CD14-positive monocyte (primary cell): Measurements from ENCODE around the gene TNFRSF4. TPM values are rescaled to one million over a fixed set of nuclear protein-coding genes. Genes with fewer than 3 reads are reported as not detected.

Experiments used
- DNase-seq, 3 donors: peaks; one replicate each; pipeline ENCODE4 v3.0.0-alpha.2; 2011 to 2022
- H2AFZ ChIP-seq: 2 replicates; pipeline ENCODE4 v1.6.0; 2012; ENCODE audit warnings: mild to moderate bottlenecking, low read depth, low read length, inconsistent platforms; ENCODE audit not compliant: insufficient read depth, poor library complexity, severe bottlenecking
- H3K27ac ChIP-seq, 2 donors: 1 replicate in 1 of 2; 2 replicates in 1 of 2; pipeline ENCODE4 v1.5.1; 2012 to 2013; ENCODE audit warnings: low read length in 2 of 2, control low read depth in 1 of 2, inconsistent platforms in 1 of 2, low read depth in 1 of 2, mild to moderate bottlenecking in 1 of 2
- H3K27me3 ChIP-seq, 2 donors: one replicate each; pipeline versions ENCODE4 v1.6.0 to v1.6.1; 2011 to 2013; ENCODE audit warnings: low read length in 2 of 2; ENCODE audit not compliant: control insufficient read depth in 2 of 2, insufficient read depth in 2 of 2
- H3K36me3 ChIP-seq, 2 donors: replicated peaks in 1 of 2; 1 replicate in 1 of 2; 2 replicates in 1 of 2; pipeline versions ENCODE4 v1.5.1 to v1.6.1; 2012 to 2013; ENCODE audit warnings: low read length in 2 of 2, control low read depth in 1 of 2, inconsistent platforms in 1 of 2, mild to moderate bottlenecking in 1 of 2; ENCODE audit not compliant: insufficient read depth in 2 of 2, control insufficient read depth in 1 of 2
- H3K4me1 ChIP-seq, 2 donors: 1 replicate in 1 of 2; 2 replicates in 1 of 2; pipeline versions ENCODE4 v1.5.1 to v1.6.1; 2012 to 2013; ENCODE audit warnings: low read length in 2 of 2, control low read depth in 1 of 2, inconsistent platforms in 1 of 2, mild to moderate bottlenecking in 1 of 2, moderate library complexity in 1 of 2; ENCODE audit not compliant: insufficient read depth in 2 of 2, control insufficient read depth in 1 of 2
- H3K4me2 ChIP-seq: replicated peaks from 2 replicates; pipeline ENCODE3; 2012; ENCODE audit warnings: low read length, moderate library complexity, mild to moderate bottlenecking; ENCODE audit not compliant: poor library complexity, severe bottlenecking; ENCODE audit errors: extremely low read depth
- H3K4me3 ChIP-seq, 3 experiments: fragments of 200-600 bp in 1 of 3; sonication (generic) in 1 of 3; replicated peaks in 1 of 3; 1 replicate in 2 of 3; 2 replicates in 1 of 3; pipeline ENCODE4 v1.5.1; 2011 to 2013; ENCODE audit warnings: low read length in 3 of 3, mild to moderate bottlenecking in 3 of 3, control low read depth in 2 of 3, low read depth in 2 of 3, inconsistent platforms in 1 of 3, moderate library complexity in 1 of 3
- H3K79me2 ChIP-seq: 2 replicates; pipeline ENCODE4 v1.6.0; 2012; ENCODE audit warnings: mild to moderate bottlenecking, control low read depth, inconsistent platforms, low read length, moderate library complexity; ENCODE audit not compliant: insufficient read depth
- H3K9ac ChIP-seq: 2 replicates; pipeline ENCODE4 v1.6.0; 2017; ENCODE audit warnings: low read length, mild to moderate bottlenecking; ENCODE audit not compliant: insufficient read depth, poor library complexity, severe bottlenecking
- H3K9me3 ChIP-seq, 2 donors: replicated peaks in 1 of 2; 1 replicate in 1 of 2; 2 replicates in 1 of 2; pipeline versions ENCODE4 v1.5.1 to v1.6.1; 2012 to 2013; ENCODE audit warnings: low read length in 2 of 2, control low read depth in 1 of 2; ENCODE audit not compliant: control insufficient read depth in 1 of 2, insufficient read depth in 1 of 2
- H4K20me1 ChIP-seq: 2 replicates; pipeline ENCODE4 v1.6.0; 2012; ENCODE audit warnings: mild to moderate bottlenecking, low read length, control low read depth, moderate library complexity; ENCODE audit not compliant: insufficient read depth
- H3K27ac Mint-ChIP-seq, 7 donors: one replicate each; pipeline ENCODE4 v1.8.0; 2020; ENCODE audit warnings: mild to moderate bottlenecking in 7 of 7, mixed read lengths in 7 of 7, moderate library complexity in 6 of 7, inconsistent platforms in 2 of 7
- H3K27me3 Mint-ChIP-seq, 3 donors: one replicate each; pipeline ENCODE4 v1.8.0; 2021 to 2022; ENCODE audit warnings: low read depth in 3 of 3, mild to moderate bottlenecking in 3 of 3, mixed read lengths in 3 of 3, moderate library complexity in 3 of 3, inconsistent platforms in 1 of 3
- H3K36me3 Mint-ChIP-seq, 2 donors: one replicate each; pipeline ENCODE4 v1.8.0; 2020; ENCODE audit warnings: mixed read lengths in 2 of 2, inconsistent platforms in 1 of 2, mild to moderate bottlenecking in 1 of 2
- H3K4me1 Mint-ChIP-seq: one replicate; pipeline ENCODE4 v1.8.0; 2020; ENCODE audit warnings: mild to moderate bottlenecking, mixed read lengths
- H3K4me3 Mint-ChIP-seq, 2 donors: one replicate each; pipeline ENCODE4 v1.8.0; 2020; ENCODE audit warnings: mild to moderate bottlenecking in 2 of 2, mixed read lengths in 2 of 2, moderate library complexity in 1 of 2
- H3K9me3 Mint-ChIP-seq, 7 donors: one replicate each; pipeline ENCODE4 v1.8.0; 2020 to 2022; ENCODE audit warnings: mixed read lengths in 7 of 7, mild to moderate bottlenecking in 6 of 7, moderate library complexity in 6 of 7, inconsistent platforms in 2 of 7
- CTCF ChIP-seq: fragments of 200-600 bp; IDR thresholded peaks from one replicate; pipeline ENCODE4 v1.8.0; 2022; ENCODE audit warnings: antibody characterized with exemption, mild to moderate bottlenecking
- WGBS: methylation state at CpG from one replicate; pipeline ENCODE4 v1.1.5; 2013; ENCODE audit warnings: missing lambda C conversion rate; ENCODE audit not compliant: insufficient coverage; 5-methylcytosine and 5-hydroxymethylcytosine counted together
- intact Hi-C, 2 donors: fragments of 100-400 bp; cut with micrococcal nuclease; formaldehyde crosslinking; loops; one replicate each; pipeline versions ENCODE4 v1.15.0 to v1.15.1; 2023
- polyA plus RNA-seq, 3 donors: library from polyadenylated mRNA; depleted of rRNA in 1 of 3; unstranded in 2 of 3; stranded (reverse) in 1 of 3; fragments of 300-500 nt in 2 of 3; fragments of >200 nt in 1 of 3; fragmentation: Illumina TruSeq in 2 of 3; gene quantifications; 1 replicate in 2 of 3; 2 replicates in 1 of 3; pipeline ENCODE4 v1.2.3, GENCODE V29; 2012 to 2021

Gene TNFRSF4
- polyA plus RNA-seq, 3 donors = 0.05 TPM; not detected in 2

- H3K27ac ChIP-seq = peak overlapping the region in 1 of 2 donors; percentile 20
- intact Hi-C loops = loop anchor here in 1 of 2 donors (5.0 to 10.0 kb wide), 2 partner anchors 116 to 198 kb away; partner anchors contain the start of gene C1orf159
- TF ChIP-seq CTCF = no peak
- peaks cover 36% of the 10 kb centered on the region for H4K20me1 ChIP-seq
- H3K4me1 ChIP-seq = peaks cover 19 to 31% of the 10 kb centered on the region in 2 donors
- peak overlapping the region; percentile 27 for H3K9ac ChIP-seq
- DNase-seq = no peak
- H3K36me3 Mint-ChIP-seq = peaks cover 19 to 35% of the 10 kb centered on the region in 2 donors
- peak overlapping the region; percentile 51 to 60 for H3K4me3 Mint-ChIP-seq
- peaks cover 15 to 17% of the 10 kb centered on the region in 2 donors for H3K36me3 ChIP-seq
- peaks cover 57% of the 10 kb centered on the region for H3K79me2 ChIP-seq
- H3K4me2 ChIP-seq = peak overlapping the region; percentile 65
- H3K27me3 Mint-ChIP-seq = peaks cover 0 to 15% (median 0%) of the 10 kb centered on the region in 3 donors
- peak overlapping the region in 1 of 3 experiments; percentile 51 for H3K4me3 ChIP-seq
- WGBS = 87% methylated on average over 98 of the region's 98 CpGs
- peaks cover 0 to 3% (median 0%) of the 10 kb centered on the region in 7 donors for H3K9me3 Mint-ChIP-seq
- peaks cover 0 to 4% of the 10 kb centered on the region in 2 donors for H3K27me3 ChIP-seq
- H3K9me3 ChIP-seq = no peaks in the 10 kb centered on the region
- H2AFZ ChIP-seq = peak overlapping the region; percentile 63
- peak overlapping the region in 4 of 7 donors; percentile 19 to 71 (median 28) for H3K27ac Mint-ChIP-seq
- peaks cover 33% of the 10 kb centered on the region for H3K4me1 Mint-ChIP-seq
Measured at GRCh38 chr1:1232796-1233566, 19.0 kb upstream of the TNFRSF4 start.

- Histone ChIP-seq H2AFZ (peak within 1 kb of the TSS; percentile 83), H4K20me1 (peaks cover 43% of the 10 kb centered on the region), H3K9ac (peak within 1 kb of the TSS; percentile 97), H3K9me3 (no peaks in the 10 kb centered on the region), H3K4me3 (peak within 1 kb of the TSS; percentile 86 to 88 (median 87)), H3K36me3 (peaks cover 21 to 24% of the 10 kb centered on the region in 2 donors), H3K4me2 (peak within 1 kb of the TSS; percentile 90), H3K27me3 (no peaks in the 10 kb centered on the region), H3K27ac (peak within 1 kb of the TSS; percentile 52 to 90), H3K79me2 (peaks cover 64% of the 10 kb centered on the region), H3K4me1 (peaks cover 19 to 31% of the 10 kb centered on the region in 2 donors)
- WGBS = 8% methylated on average over 100 of the region's 100 CpGs
- intact Hi-C loops = loop anchor here in 1 of 2 donors (5.0 to 10.0 kb wide), 2 partner anchors 115 to 198 kb away; partner anchors contain the start of gene C1orf159
- Mint-ChIP-seq H3K27me3 (peaks cover 0 to 9% (median 0%) of the 10 kb centered on the region in 3 donors), H3K36me3 (peaks cover 22 to 40% of the 10 kb centered on the region in 2 donors), H3K4me1 (peaks cover 33% of the 10 kb centered on the region), H3K27ac (peak within 1 kb of the TSS; percentile 81 to 96 (median 86)), H3K4me3 (peak within 1 kb of the TSS; percentile 91 to 96), H3K9me3 (peaks cover 0 to 3% (median 0%) of the 10 kb centered on the region in 7 donors)
- DNase-seq = peak in 2 of 3 donors; percentile 22 to 59
- TF ChIP-seq CTCF = no peak
Measured at GRCh38 chr1:1232208-1232795, 18.3 kb upstream of the TNFRSF4 start, which contains the start of gene B3GALT6. Gene B3GALT6, plus strand, starts transcription at chr1:1232237. Its CDS starts 42 bp downstream, at chr1:1232279.
